Keratinocyte (primary cell): Measurements from ENCODE around the gene ZC3H18. TPM values are rescaled to one million over a fixed set of nuclear protein-coding genes. Genes with fewer than 3 reads are reported as not detected.

Experiments
- DNase-seq: peaks from one replicate; pipeline ENCODE4 v3.0.0-alpha.2; 2011; ENCODE audit warnings: low read depth, missing footprints, low spot score
- FAIRE-seq: peaks from 2 replicates; lab custom pipeline; 2011; peaks lifted over from hg19 to GRCh38; lab: Jason Lieb, UNC
- H2AFZ ChIP-seq: 2 replicates; pipeline ENCODE4 v1.6.0; 2012; ENCODE audit warnings: low read length, control low read depth, inconsistent platforms; ENCODE audit not compliant: control insufficient read depth
- H3K27ac ChIP-seq: 2 replicates; pipeline ENCODE4 v1.5.1; 2011; ENCODE audit warnings: low read length; ENCODE audit not compliant: control insufficient read depth, insufficient read depth
- H3K27me3 ChIP-seq: 3 replicates; pipeline ENCODE4 v1.6.0; 2011; ENCODE audit warnings: low read length; ENCODE audit not compliant: control insufficient read depth, insufficient read depth; ENCODE audit errors: extremely low read depth
- H3K36me3 ChIP-seq, 2 experiments: 2 replicates in 1 of 2; 3 replicates in 1 of 2; pipeline ENCODE4 v1.5.1; 2011; ENCODE audit warnings: low read length in 2 of 2, mild to moderate bottlenecking in 1 of 2; ENCODE audit not compliant: control insufficient read depth in 2 of 2, insufficient read depth in 2 of 2; ENCODE audit errors: extremely low read depth in 1 of 2
- H3K4me1 ChIP-seq: 3 replicates; pipeline ENCODE4 v1.5.1; 2011; ENCODE audit warnings: low read length; ENCODE audit not compliant: control insufficient read depth, insufficient read depth; ENCODE audit errors: extremely low read depth
- H3K4me2 ChIP-seq: 3 replicates; pipeline ENCODE4 v1.6.0; 2011; ENCODE audit warnings: low read depth, low read length; ENCODE audit not compliant: control insufficient read depth, insufficient read depth; ENCODE audit errors: extremely low read depth
- H3K4me3 ChIP-seq, 3 experiments: fragments of 200-600 bp in 1 of 3; sonication (generic) in 1 of 3; 2 replicates in 2 of 3; 3 replicates in 1 of 3; pipeline ENCODE4 v1.5.1; 2011 to 2016; ENCODE audit warnings: low read length in 3 of 3, mild to moderate bottlenecking in 3 of 3, control low read depth in 2 of 3, inconsistent platforms in 1 of 3, low read depth in 1 of 3, mixed read lengths in 1 of 3, mixed run types in 1 of 3, moderate library complexity in 1 of 3; ENCODE audit not compliant: control insufficient read depth in 2 of 3, insufficient read depth in 2 of 3; ENCODE audit errors: extremely low read depth in 1 of 3
- H3K79me2 ChIP-seq: 2 replicates; pipeline ENCODE4 v1.6.0; 2012; ENCODE audit warnings: low read length; ENCODE audit not compliant: control insufficient read depth, insufficient read depth
- H3K9ac ChIP-seq: 3 replicates; pipeline ENCODE4 v1.6.0; 2011; ENCODE audit warnings: low read length; ENCODE audit not compliant: control insufficient read depth, insufficient read depth; ENCODE audit errors: extremely low read depth
- H3K9me1 ChIP-seq: 3 replicates; pipeline ENCODE4 v1.6.0; 2011; ENCODE audit warnings: low read length; ENCODE audit not compliant: control insufficient read depth, insufficient read depth; ENCODE audit errors: extremely low read depth
- H3K9me3 ChIP-seq: 2 replicates; pipeline ENCODE4 v1.5.1; 2012; ENCODE audit warnings: low read depth, low read length; ENCODE audit not compliant: control insufficient read depth
- H4K20me1 ChIP-seq: 3 replicates; pipeline ENCODE4 v1.6.0; 2011; ENCODE audit warnings: low read length; ENCODE audit not compliant: control insufficient read depth, insufficient read depth; ENCODE audit errors: extremely low read depth
- EZH2 ChIP-seq: IDR thresholded peaks from one replicate; pipeline ENCODE4 v1.6.1; 2012; ENCODE audit warnings: inconsistent platforms, mild to moderate bottlenecking, low read length, moderate library complexity
- dilution Hi-C: fragments of 300-500 bp; cut with MboI; formaldehyde crosslinking; loops from one replicate; pipeline ENCODE4 v1.7.0; 2020; ENCODE audit warnings: low sequenced_read_pairs; ENCODE audit not compliant: extremely low pct_ligation_motif_present
- polyA plus RNA-seq, 5 experiments: library from polyadenylated mRNA; depleted of rRNA in 3 of 5; stranded (reverse) in 3 of 5; stranded (forward) in 1 of 5; unstranded in 1 of 5; fragments of >200 nt; gene quantifications; 1 replicate in 1 of 5; 2 replicates in 3 of 5; 3 replicates in 1 of 5; pipeline versions ENCODE4 v1.2.1 to v1.2.3, GENCODE V29; 2011 to 2012; ENCODE audit warnings: missing spikeins in 2 of 5, low read depth in 1 of 5, low replicate concordance in 1 of 5
- TF ChIP-seq, protein P1 (sequence below), 3 experiments: IDR thresholded peaks in 1 of 3; conservative IDR thresholded peaks in 1 of 3; optimal IDR thresholded peaks in 1 of 3; 2 replicates in 2 of 3; 3 replicates in 1 of 3; pipeline versions ENCODE3 to v1.5.1; 2011; ENCODE audit warnings: low read length in 3 of 3, mild to moderate bottlenecking in 3 of 3, moderate library complexity in 2 of 3, control low read depth in 1 of 3, inconsistent platforms in 1 of 3; ENCODE audit not compliant: insufficient read depth in 2 of 3; ENCODE audit errors: extremely low read depth in 1 of 3

ZC3H18 gene
- polyA plus RNA-seq, 1 donor (not counting 4 experiments of a cell fraction or from before 2014, with no cell fraction given): 7.5 TPM

DNA sequence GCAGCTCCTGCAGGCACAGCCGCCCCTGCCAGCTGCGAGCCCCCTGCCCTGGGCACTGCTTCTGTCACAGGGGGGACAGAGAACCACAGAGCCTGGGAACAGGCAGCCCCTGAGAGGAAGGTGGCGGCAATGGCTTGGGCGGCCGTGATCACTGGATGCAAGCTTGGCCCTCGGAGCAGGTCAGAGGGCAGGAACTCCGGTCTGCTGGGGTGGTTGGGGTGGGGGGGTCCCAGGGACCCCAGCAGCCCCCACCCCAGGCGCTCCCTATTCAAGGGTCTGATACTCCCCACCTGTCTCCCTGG is 82.5 kb downstream of the ZC3H18 start:
- no peak overlapping the region for H2AFZ ChIP-seq
- TF ChIP-seq, protein P1, sequence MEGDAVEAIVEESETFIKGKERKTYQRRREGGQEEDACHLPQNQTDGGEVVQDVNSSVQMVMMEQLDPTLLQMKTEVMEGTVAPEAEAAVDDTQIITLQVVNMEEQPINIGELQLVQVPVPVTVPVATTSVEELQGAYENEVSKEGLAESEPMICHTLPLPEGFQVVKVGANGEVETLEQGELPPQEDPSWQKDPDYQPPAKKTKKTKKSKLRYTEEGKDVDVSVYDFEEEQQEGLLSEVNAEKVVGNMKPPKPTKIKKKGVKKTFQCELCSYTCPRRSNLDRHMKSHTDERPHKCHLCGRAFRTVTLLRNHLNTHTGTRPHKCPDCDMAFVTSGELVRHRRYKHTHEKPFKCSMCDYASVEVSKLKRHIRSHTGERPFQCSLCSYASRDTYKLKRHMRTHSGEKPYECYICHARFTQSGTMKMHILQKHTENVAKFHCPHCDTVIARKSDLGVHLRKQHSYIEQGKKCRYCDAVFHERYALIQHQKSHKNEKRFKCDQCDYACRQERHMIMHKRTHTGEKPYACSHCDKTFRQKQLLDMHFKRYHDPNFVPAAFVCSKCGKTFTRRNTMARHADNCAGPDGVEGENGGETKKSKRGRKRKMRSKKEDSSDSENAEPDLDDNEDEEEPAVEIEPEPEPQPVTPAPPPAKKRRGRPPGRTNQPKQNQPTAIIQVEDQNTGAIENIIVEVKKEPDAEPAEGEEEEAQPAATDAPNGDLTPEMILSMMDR (optimal IDR thresholded peaks at IDR 0.05 in 1 of 3, IDR thresholded peaks at IDR 0.05 in 1 of 3, conservative IDR thresholded peaks at IDR 0.05 in 1 of 3; ENCODE audit: extremely low read depth in 1 of 3, insufficient read depth in 2 of 3, low read length in 3 of 3): no peak
- no peak for TF ChIP-seq EZH2
- H3K36me3 ChIP-seq: peaks cover 37 to 45% of the 10 kb centered on the region in 2 experiments

DNA sequence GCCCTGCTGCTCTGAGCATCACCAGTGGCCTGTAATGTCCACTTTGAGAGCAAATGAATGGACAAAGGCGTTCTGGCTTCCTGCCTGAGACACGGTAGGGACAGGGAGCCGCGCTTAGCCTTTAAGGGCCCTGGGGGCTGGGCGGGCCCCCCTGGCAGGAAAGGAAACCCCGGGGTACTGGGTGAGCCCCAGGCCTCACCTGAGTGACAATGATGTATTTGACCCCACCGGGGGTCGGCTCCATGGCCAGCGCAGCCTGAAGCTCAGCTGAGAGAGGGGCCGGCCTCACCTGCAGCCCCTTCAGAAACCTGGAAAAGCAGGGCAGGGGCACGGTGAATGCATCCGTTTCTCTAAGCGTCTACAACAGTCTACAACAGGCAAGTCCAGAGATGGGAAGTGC is 82.9 kb downstream of the ZC3H18 start:
- H2AFZ ChIP-seq: no peak overlapping the region
- peaks cover 13% of the 10 kb centered on the region for H3K79me2 ChIP-seq
- dilution Hi-C loops: loop anchor here (25.0 kb wide), 1 partner anchor 109 kb away; no protein-coding TSS in a partner anchor
- H3K9ac ChIP-seq: no peak overlapping the region
- no peaks in the 10 kb centered on the region for H3K9me3 ChIP-seq
- FAIRE-seq: no peak
- peaks cover 17% of the 10 kb centered on the region for H4K20me1 ChIP-seq
- H3K36me3 ChIP-seq: peaks cover 39 to 45% of the 10 kb centered on the region in 2 experiments
- DNase-seq: no peak
- H3K9me1 ChIP-seq: no peaks in the 10 kb centered on the region
- no peak overlapping the region for H3K4me2 ChIP-seq
- no peaks in the 10 kb centered on the region for H3K27me3 ChIP-seq
- no peak overlapping the region for H3K27ac ChIP-seq
- TF ChIP-seq, protein P1 (optimal IDR thresholded peaks at IDR 0.05 in 1 of 3, IDR thresholded peaks at IDR 0.05 in 1 of 3, conservative IDR thresholded peaks at IDR 0.05 in 1 of 3; ENCODE audit: extremely low read depth in 1 of 3, insufficient read depth in 2 of 3, low read length in 3 of 3): no peak
- TF ChIP-seq EZH2: no peak
- no peaks in the 10 kb centered on the region for H3K4me1 ChIP-seq
- no peak overlapping the region for H3K4me3 ChIP-seq

More for the DNA sequence above, 82.5 kb downstream of the ZC3H18 start:
- H3K27me3 ChIP-seq: no peaks in the 10 kb centered on the region
- peaks cover 9% of the 10 kb centered on the region for H3K79me2 ChIP-seq
- H3K9me3 ChIP-seq: no peaks in the 10 kb centered on the region
- no peaks in the 10 kb centered on the region for H3K9me1 ChIP-seq
- FAIRE-seq (no peak), DNase-seq (no peak)
- H3K4me2 ChIP-seq: no peak overlapping the region
- dilution Hi-C loops: loop anchor here (25.0 kb wide), 1 partner anchor 110 kb away; no protein-coding TSS in a partner anchor
- H4K20me1 ChIP-seq: peaks cover 17% of the 10 kb centered on the region
- no peak overlapping the region for H3K9ac ChIP-seq
- no peak overlapping the region for H3K4me3 ChIP-seq
- H3K4me1 ChIP-seq: no peaks in the 10 kb centered on the region
- no peak overlapping the region for H3K27ac ChIP-seq
